ENCODE results near the gene TICRR.

The TICRR gene

DNA sequence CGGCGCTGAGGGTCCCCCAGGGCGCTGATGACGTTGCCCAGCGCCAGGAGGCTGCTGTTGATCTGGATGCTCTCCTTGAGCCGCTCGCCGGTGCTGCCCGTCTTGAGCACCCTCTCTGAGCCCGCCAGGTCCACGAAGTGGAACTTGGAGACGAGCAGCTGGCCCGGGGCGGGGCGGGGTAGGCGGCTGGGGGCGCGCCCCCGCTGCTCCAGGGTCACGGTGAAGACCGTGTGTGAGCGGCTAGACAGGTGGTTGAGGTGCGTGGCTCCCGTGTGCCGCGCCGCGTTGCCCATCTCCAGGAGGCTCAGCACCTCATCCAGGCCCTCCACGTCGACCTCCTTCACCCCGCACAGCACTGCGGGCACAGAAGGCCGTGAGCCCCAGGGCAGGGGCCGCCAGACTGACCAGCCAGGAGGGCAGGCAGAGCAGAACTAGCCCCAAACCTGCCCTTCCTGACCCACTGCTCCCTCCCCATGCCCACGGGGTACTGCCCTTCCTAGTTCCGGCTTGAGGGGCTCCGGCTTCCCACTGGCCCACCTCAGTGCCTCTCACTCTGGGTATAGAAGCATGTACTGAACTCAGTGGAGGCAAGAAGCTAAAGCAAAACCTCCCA, 73.8 kb downstream of the TICRR start:
- no peak for DNase-seq (ENCODE audit: extremely low spot score)
- TF ChIP-seq, protein P1, sequence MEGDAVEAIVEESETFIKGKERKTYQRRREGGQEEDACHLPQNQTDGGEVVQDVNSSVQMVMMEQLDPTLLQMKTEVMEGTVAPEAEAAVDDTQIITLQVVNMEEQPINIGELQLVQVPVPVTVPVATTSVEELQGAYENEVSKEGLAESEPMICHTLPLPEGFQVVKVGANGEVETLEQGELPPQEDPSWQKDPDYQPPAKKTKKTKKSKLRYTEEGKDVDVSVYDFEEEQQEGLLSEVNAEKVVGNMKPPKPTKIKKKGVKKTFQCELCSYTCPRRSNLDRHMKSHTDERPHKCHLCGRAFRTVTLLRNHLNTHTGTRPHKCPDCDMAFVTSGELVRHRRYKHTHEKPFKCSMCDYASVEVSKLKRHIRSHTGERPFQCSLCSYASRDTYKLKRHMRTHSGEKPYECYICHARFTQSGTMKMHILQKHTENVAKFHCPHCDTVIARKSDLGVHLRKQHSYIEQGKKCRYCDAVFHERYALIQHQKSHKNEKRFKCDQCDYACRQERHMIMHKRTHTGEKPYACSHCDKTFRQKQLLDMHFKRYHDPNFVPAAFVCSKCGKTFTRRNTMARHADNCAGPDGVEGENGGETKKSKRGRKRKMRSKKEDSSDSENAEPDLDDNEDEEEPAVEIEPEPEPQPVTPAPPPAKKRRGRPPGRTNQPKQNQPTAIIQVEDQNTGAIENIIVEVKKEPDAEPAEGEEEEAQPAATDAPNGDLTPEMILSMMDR (IDR thresholded peaks at IDR 0.05; ENCODE audit: control extremely low read depth, extremely low read depth, low read depth, missing control alignments): no peak
- CTCF ChIA-PET: interaction anchor here (1.0 to 1.5 kb wide), 2 partner anchors 9 to 12 kb away, joined by 3 read pairs; no protein-coding TSS in a partner anchor
- POLR2A ChIA-PET: no interaction called here

DNA sequence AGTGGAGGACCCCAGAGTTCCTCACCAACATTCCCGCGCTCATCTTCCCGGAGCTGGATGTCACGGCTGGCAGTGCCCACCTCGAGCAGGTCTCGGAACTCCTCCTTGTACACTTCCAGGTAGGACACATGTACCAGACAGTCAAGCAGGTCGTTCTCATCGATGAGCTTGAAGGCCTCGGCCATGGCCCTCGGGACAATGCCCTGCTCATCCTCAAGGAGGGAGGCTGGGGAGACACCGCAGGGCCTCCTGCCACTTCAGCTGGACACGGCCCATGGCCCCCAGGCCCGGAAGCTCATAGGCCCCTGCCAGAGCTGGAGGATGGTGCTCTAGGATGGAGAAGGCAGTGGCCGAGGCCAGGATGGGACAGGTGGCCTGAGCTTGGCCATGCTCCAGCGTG, 74.4 kb downstream of the TICRR start:
- ChIA-PET CTCF (interaction anchor here (1.0 to 1.5 kb wide), 2 partner anchors 9 to 12 kb away, joined by 3 read pairs; no protein-coding TSS in a partner anchor), POLR2A (no interaction called here)
- DNase-seq (ENCODE audit: extremely low spot score): no peak
- TF ChIP-seq, protein P1 (IDR thresholded peaks at IDR 0.05; ENCODE audit: control extremely low read depth, extremely low read depth, low read depth, missing control alignments): no peak

- POLR2A ChIA-PET: no interaction called here
- CTCF ChIA-PET: no interaction called here
- DNase-seq (ENCODE audit: extremely low spot score): no peak
- TF ChIP-seq, protein P1 (IDR thresholded peaks at IDR 0.05; ENCODE audit: control extremely low read depth, extremely low read depth, low read depth, missing control alignments): no peak
These were observed 76.9 kb downstream of the TICRR start for GRCh38 chr15:89652131-89652530.

DNA sequence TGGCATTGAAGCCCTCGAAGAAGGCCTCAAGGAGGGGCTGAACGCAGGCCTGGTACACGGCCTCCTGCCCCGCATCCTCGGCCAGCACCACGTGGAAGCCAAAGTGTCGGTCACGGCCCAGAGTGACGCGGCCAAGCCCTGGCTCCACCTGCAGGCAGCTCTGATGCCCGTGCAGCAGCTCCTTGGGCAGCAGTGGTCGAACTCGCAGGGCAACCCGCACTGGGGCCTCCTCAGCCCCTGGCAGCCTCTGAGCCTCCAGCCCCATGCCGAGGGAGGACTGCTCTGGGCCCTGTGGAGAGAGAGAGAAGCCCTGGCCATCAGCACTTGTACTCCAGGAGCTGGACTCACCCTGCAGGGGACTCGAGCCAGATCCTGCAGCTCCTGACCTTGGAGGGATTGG, 77.4 kb downstream of the TICRR start:
- TF ChIP-seq, protein P1 (IDR thresholded peaks at IDR 0.05; ENCODE audit: control extremely low read depth, extremely low read depth, low read depth, missing control alignments): no peak
- POLR2A ChIA-PET: no interaction called here
- no peak for DNase-seq (ENCODE audit: extremely low spot score)
- CTCF ChIA-PET: no interaction called here

DNA sequence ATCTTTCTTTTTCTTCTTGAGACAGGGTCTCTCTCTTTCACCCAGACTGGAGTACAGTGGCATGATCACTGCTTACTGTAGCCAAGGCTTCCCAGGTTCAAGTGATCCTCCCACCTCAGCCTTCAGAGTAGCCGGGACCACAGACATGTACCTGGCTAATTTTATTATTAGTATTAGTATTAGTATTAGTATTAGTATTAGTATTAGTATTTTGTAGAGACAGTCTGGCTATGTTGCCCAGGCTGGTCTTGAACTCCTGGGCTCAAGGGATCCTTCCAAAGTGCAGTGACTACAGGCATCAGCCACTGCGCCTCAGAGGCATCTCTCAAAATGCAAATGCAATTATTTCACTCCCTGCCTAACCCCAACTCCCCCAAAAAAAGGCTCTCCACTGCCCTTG, 78.3 kb downstream of the TICRR start:
- TF ChIP-seq, protein P1 (IDR thresholded peaks at IDR 0.05; ENCODE audit: control extremely low read depth, extremely low read depth, low read depth, missing control alignments): no peak
- DNase-seq (ENCODE audit: extremely low spot score): no peak
- ChIA-PET CTCF (no interaction called here), POLR2A (no interaction called here)

DNA sequence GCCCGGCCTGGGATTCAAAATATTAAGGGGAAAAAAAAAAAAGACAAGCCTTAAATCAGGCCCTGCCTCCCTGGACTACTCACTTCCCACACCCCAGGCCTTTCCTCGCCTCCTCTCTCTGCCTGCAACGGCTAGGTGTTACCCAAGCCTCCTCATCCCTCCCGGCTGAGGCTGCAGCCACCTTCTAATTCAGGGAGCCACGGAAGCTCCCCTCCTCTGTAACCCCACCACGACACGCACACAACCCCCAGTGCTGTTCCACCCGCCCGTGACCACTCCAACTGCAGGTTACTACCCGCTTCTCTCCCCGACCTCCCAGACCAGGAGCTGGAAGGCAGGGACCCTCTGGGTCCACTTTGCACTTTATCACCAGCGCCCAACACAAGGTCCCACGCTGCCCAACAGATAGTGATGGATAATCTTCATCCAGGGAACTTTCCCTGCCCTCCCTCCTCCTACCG, 79.1 kb downstream of the TICRR start:
- TF ChIP-seq, protein P1 (IDR thresholded peaks at IDR 0.05; ENCODE audit: control extremely low read depth, extremely low read depth, low read depth, missing control alignments): no peak
- POLR2A ChIA-PET: no interaction called here
- DNase-seq (ENCODE audit: extremely low spot score): no peak
- CTCF ChIA-PET: no interaction called here

All from GM10248 (cell line).